ENCODE results near the gene PPP1R13B.

PPP1R13B gene

GRCh38 chr14:103749860-103750259, 97.5 kb downstream of the PPP1R13B start:
- no peak for DNase-seq (ENCODE audit: low spot score)
- in situ Hi-C loops (cut with MboI; ENCODE audit: low pct_unique_long_range_greater_than_20kb, low sequenced_read_pairs, unreplicated experiment), result no loop called here
- TF ChIP-seq, protein P1, sequence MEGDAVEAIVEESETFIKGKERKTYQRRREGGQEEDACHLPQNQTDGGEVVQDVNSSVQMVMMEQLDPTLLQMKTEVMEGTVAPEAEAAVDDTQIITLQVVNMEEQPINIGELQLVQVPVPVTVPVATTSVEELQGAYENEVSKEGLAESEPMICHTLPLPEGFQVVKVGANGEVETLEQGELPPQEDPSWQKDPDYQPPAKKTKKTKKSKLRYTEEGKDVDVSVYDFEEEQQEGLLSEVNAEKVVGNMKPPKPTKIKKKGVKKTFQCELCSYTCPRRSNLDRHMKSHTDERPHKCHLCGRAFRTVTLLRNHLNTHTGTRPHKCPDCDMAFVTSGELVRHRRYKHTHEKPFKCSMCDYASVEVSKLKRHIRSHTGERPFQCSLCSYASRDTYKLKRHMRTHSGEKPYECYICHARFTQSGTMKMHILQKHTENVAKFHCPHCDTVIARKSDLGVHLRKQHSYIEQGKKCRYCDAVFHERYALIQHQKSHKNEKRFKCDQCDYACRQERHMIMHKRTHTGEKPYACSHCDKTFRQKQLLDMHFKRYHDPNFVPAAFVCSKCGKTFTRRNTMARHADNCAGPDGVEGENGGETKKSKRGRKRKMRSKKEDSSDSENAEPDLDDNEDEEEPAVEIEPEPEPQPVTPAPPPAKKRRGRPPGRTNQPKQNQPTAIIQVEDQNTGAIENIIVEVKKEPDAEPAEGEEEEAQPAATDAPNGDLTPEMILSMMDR (IDR thresholded peaks at IDR 0.05; ENCODE audit: extremely low read depth, insufficient read depth, missing control alignments), result no peak

DNA sequence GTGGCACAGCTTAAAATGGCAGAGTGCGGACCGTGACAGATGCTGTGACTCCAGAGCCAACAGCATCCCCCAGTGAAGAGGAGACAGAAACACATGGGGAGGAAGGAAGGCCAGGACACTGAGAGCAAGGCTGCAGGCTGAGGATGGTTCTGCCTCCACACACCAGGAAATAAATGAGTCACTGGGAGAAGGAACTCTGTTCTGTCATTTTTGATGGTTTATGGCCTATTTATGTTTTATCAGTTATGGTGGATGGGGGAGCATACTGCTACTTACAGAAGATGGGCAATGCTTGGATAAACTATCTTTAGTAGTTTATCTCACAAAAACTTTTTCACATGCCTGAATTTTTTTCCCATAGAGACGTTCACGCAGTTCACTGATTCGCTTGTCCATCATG, 97.9 kb downstream of the PPP1R13B start:
- in situ Hi-C loops (cut with MboI; ENCODE audit: low pct_unique_long_range_greater_than_20kb, low sequenced_read_pairs, unreplicated experiment), result no loop called here
- TF ChIP-seq, protein P1 (IDR thresholded peaks at IDR 0.05; ENCODE audit: extremely low read depth, insufficient read depth, missing control alignments), result no peak
- no peak for DNase-seq (ENCODE audit: low spot score)

DNA sequence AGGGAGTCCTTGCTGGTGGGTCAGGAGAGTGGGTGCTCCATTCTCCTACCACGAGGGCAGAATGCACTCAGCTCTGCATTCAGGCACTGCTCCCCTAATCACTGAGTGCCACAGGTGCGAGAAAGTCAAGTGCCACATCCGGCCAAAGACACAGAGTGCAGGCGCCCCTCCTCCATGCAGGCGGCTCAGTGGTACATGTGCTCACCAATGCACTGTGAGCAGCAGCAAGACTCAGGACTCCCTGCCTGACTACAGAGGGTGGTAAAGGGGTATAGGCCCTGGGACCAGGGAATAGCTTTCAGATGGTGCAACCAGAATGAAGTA, 98.9 kb downstream of the PPP1R13B start:
- TF ChIP-seq, protein P1 (IDR thresholded peaks at IDR 0.05; ENCODE audit: extremely low read depth, insufficient read depth, missing control alignments), result no peak
- in situ Hi-C loops (cut with MboI; ENCODE audit: low pct_unique_long_range_greater_than_20kb, low sequenced_read_pairs, unreplicated experiment), result no loop called here
- DNase-seq (ENCODE audit: low spot score), result no peak

DNA sequence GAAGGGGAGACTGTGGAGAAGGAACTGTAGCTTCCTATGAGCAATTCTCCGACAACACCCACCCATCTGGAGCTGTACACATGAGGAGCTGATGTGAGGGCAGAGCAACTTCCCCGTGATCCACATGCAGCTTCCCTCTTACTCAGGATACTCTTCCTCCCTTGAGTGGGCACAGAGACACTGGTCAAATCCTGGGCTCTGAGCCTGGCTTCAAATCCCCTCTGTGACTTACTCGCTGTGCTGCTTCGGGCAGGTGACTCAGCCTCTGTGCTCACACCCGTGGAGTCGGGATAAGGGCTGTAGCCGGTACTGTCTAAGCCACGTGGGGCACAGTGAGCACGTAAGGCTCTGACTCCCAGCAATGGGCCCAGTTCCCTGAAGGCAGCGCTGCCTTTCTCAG, 100.7 kb downstream of the PPP1R13B start:
- TF ChIP-seq, protein P1 (IDR thresholded peaks at IDR 0.05; ENCODE audit: extremely low read depth, insufficient read depth, missing control alignments), result no peak
- no peak for DNase-seq (ENCODE audit: low spot score)

DNA sequence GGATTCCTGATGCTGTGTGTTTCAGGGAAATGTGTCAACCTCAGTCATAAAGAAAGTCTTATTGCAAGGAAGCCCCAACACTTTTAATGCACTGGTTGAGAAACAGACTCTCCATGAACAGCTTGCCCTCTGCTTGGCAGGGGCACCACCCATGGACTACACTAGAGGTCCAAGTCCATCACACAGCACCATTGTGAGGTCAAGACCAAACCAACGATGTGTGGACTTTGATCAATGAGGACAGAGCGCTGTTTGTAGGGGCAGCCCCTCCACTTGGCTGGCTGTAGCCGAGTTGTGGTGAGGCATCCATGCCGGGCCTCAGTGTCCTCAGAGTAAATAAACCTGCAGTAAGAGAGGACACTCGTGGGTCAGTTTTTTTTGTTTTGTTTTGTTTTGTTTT, 102.0 kb downstream of the PPP1R13B start:
- in situ Hi-C loops (cut with MboI; ENCODE audit: low pct_unique_long_range_greater_than_20kb, low sequenced_read_pairs, unreplicated experiment), result no loop called here
- TF ChIP-seq, protein P1 (IDR thresholded peaks at IDR 0.05; ENCODE audit: extremely low read depth, insufficient read depth, missing control alignments), result no peak
- DNase-seq (ENCODE audit: low spot score), result no peak

More for the DNA sequence above, 100.7 kb downstream of the PPP1R13B start:
- in situ Hi-C loops (cut with MboI; ENCODE audit: low pct_unique_long_range_greater_than_20kb, low sequenced_read_pairs, unreplicated experiment), result no loop called here

- no peak for DNase-seq (ENCODE audit: low spot score)
- in situ Hi-C loops (cut with MboI; ENCODE audit: low pct_unique_long_range_greater_than_20kb, low sequenced_read_pairs, unreplicated experiment), result no loop called here
- TF ChIP-seq, protein P1 (IDR thresholded peaks at IDR 0.05; ENCODE audit: extremely low read depth, insufficient read depth, missing control alignments), result no peak
Measured at GRCh38 chr14:103744621-103745395, 102.6 kb downstream of the PPP1R13B start.
